ENCODE results near the gene CALCR. TPM values are rescaled to one million over a fixed set of nuclear protein-coding genes. Genes with fewer than 3 reads are reported as not detected.
A peak's percentile ranks its signal among the peaks of the same experiment; 100 is the strongest.

CALCR gene
- total RNA-seq, 1 experiment from 2014 or later: not detected

DNA sequence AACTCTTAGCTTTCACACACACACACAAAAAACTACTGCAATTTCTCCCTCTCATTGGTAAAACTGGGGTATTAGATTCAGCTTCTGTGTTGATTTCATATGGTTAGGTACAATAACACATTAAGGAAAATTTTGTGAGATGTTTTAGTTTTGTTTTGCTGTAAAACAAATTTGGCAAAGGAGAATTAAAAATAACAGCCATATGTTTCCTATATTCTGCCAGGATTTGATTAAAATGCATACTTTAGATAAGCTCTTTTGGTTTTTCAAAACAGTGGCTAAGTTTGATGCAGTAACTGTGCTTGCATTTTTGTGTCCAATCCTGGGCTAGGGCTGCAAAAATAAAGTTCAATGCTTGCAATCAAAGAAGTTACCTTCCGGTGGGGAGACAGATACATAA is 126.3 kb downstream of the CALCR start:
- no peak for DNase-seq (ENCODE audit: low read depth)

DNA sequence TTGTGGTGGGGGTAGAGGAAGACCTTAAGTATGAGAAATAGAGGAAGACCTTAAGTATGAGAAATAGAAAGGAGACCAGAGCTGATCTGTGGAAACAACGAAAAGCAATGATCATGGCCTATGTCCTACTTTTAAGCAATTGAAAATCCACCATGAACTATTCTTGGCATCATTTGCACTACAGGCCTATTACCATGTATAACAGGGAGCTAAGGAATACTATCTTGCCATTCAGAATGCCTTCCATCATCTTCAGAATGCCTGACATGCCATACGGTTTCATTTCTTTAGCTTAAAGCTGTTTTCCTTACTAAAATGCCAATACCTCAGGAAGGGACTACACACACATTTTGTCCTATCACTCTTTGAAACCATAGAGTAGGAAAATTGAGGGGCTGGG is 127.0 kb downstream of the CALCR start:
- no peak for DNase-seq (ENCODE audit: low read depth)

DNA sequence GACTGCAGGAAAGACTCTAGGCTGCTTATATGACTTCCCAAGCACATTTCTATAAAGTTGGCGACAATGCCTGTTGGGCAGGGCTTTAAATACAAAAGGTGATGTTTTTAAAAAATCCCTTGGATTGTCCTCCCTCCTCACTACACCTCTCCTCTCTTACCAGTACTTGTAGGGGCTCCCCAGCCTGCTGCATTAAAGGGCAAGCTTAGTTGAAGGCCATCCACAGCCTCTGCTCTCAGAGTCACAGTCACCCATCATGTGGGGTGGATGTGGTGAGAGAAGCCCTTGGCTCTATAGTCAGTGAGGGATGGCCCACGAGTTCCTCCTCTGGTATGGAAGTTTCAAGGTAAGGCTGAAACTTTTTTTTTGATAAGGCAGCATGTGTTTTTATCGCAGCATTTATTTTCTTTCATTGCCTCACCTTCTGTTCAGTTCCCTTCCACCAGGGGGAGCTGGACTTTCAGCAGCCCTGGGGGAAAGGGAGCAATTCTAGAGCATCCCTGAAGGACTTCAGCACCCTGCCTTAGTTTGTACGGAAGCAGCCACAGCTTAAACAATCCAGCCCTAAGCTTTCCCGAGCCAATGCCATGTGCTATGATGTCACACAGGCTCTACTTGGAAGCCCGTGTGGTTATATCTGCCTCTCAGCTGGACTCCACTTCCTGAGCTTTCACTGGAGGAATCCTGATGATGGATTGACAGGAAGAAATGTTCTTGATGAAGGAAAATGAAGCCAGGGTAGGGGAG is 131.9 kb downstream of the CALCR start:
- DNase-seq (ENCODE audit: low read depth): peak; percentile 51

DNA sequence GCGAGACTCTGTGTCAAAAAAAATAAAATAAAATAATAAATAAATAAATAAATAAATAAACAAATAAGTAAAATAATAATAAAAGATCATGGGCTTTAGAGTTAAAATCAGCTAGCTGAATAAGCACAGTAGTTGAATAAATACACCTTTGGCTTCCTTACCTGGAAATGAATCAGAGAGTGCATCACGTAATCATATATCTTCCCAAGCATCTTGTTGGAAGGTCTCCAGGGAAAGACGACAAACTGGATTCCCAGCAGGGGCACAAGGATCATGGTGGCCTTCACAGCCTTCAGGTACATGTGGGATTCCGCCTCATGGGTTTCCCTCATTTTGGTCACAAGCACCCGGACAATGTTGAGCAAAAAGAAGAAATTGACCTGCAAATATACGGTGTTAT is 138.7 kb downstream of the CALCR start:
- no peak for DNase-seq (ENCODE audit: low read depth)

DNA sequence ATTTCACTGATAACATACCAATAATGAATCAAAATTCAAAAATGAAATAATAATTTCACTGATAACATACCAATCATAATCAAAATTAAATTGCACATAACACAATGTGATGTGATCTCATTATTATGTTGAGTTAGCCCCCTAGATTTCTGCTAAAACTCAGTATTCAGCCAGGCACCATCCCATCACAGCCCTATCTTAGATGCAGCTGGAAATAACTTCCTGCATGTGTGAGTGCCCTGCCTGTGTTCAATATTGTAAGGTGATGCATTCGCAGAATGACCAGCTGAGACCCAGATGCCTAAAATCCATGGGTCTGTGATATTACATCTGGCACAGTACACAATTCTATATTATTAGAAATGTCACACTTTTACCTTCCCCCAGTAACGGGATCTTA is 142.4 kb downstream of the CALCR start:
- no peak for DNase-seq (ENCODE audit: low read depth)

DNA sequence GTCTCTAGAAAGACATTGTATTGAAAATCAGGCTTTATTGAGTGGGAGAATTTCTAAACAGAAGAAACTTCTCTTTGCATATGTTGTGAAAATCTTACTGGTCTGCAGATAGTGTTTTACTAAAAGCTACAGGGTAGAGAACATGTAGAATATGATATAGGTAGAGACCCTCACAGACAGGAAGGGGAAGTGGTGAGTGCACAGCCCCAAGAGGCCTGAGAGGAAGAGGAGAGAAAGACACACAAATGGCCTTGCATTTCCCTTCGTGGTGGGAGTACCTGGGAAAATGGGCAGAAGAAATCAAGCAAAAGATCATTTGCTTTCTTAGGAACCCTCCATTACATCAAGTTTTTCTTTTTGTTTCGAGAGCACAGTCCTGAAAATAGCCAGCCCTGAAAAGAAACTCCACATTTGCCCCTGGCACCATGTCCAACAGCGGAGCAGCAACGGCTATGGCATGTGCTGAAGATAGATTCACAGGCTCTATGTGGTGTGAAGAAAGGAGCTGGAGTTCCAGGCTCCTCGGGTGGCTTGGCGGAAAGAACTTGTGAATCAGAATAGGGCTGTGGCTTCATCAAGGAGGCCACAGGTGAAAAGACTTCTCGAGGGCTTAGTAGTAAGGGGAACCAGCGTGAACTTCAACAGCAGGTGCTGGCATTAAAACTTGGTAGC is 143.5 kb downstream of the CALCR start:
- no peak for DNase-seq (ENCODE audit: low read depth)

DNA sequence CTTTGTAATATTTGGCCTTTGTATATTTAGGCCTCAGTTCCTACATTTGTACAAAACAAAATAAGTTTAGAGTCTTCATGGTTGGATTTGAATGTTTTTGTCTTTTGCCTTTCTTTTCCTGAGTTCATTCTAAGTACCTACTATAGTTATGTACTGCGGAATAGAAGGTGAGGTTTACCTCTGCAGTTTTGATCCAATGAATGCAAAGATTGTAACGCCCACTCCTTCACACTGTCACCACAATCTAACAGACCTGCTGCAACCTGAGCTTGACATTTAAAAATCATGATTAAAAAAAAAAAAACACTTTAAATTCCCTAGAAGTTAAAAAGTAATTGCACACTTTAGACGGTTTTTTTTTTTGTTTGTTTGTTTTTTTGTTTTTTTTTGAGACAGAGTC is 145.0 kb downstream of the CALCR start:
- no peak for DNase-seq (ENCODE audit: low read depth)

DNA sequence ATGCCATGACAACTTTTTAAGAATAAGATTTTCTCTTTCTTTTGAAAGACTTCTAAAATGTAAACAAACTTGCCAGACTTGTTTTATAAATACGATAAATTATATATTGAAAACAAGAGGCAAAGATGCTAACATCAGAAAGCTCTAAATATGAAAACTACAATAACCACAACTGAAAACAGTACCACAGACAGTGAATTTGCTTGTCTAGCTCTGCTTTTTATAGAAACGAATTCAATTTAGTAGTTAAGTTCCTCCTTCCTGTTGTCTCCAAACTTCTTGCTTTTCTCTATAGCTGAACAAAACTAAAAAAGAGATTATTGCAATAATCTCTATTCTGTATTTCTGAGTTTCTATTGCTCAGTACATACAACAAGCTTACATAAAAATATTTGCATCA is 147.4 kb downstream of the CALCR start:
- no peak for DNase-seq (ENCODE audit: low read depth)

DNA sequence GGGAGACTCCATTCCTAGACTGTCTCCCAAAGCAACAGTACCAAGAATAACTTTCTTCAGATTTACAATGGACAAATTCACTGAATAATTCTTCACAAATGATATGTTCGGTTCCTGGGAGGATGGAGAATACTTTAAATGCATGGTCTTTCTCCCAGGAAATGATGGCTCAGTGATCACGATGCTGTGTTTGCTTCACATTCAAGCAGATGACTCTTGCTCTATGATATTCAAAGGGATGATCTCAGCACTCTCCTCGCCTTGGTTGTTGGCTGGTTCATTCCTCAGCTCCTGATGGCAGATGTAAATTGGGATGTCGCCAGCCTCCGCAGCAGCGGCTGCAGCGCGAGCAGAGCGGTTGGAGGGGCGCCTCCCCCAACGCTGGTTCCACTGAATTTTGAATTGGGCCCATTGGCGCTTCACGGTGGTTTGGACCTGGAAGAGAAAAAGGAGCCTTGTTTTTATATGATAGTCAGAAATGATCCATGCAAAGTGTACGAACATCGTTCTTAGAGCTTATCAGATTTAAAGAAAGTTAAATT is 148.3 kb downstream of the CALCR start:
- no peak for DNase-seq (ENCODE audit: low read depth)

DNA sequence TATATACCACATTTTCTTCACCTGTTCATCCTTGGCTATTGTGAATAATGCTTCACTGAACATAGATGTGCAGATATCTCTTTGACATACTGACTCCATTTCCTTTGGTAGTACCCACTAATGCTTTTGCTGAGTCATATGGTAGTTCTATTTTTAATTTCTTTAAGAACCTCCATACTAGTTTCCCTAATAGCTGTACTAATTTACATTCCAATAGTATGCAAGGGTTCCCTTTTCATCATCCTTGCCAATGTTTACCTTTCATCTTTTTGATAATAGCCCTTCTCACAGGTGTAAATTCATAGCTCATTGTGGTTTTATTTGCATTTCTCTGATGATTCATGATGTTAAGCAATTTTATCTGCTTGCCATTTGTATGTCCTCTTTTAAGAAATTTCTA is 159.9 kb downstream of the CALCR start:
- no peak for DNase-seq (ENCODE audit: low read depth)

DNA sequence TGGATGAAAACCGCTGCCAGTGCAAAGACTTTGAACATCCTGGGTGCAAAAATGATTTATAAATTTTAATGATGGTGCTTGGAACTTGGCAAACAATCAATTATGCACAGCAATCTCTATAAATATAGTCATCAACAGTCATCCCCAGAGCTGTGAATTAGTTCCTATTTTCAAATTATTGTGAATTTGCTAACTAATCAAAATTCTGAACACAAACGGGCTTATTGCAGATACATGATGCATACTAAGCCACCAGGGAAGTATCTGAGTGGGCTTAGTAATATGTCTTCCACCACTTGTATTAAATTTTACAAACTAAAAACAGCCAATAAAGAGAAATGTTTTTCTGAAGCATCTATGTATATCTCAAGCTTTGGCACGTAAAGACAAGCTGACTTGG is 165.2 kb downstream of the CALCR start:
- DNase-seq (ENCODE audit: low read depth): no peak

DNA sequence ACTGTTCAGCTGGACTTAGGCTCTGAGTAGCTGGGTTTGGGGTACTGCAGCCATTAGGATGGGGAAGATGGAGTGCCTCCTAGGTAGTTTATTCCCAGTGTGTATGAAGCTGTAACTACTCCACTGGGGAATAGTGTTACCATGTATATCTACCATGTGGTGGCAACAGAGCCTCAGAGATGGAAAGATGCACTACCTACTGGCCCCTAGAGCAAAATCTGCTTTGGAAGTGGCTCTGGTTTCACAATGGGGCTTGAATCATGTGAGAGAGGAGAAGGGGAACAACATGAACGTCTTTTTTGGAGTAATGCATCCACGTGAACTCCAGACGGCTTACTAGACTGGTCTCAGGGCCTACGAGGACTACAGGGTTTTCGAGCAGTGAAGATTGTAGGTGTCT is 167.3 kb downstream of the CALCR start:
- no peak for DNase-seq (ENCODE audit: low read depth)

DNA sequence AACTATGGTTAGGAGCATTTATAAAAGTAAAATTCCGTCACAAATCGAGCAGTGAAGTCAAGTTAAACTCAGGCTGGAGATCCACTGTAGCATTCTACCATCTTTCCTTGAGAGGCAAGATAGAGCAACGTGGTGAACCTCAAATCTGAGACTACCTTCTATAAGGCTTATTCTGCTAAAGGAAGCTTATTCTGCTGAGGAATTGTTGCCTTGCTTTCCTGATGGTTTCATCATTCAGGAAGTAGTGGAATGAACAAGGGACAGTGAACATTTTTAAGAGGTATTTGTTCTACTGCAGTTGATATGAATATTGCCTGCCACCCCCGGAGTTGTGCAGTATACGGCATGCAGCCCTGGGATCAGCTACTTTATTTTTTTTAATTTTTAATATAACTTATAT is 171.6 kb downstream of the CALCR start:
- DNase-seq (ENCODE audit: low read depth): no peak

DNA sequence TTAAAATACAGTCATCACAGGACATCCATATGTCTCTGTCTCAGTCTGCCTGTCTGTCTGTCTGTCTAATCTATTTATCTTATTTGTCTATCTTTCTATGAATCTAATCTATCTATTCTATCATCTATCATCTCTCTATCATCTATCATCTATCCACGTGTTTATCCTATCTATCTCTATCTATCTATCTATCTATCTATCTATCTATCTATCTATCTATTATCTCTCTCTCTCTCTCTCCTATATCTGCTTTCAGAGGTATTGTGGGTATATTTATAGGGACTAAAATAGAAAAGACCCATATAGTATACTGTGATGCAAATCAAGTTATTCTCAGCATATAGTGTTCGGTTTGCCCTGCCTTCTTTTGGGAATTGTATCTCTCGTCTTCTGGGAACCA is 174.9 kb downstream of the CALCR start:
- DNase-seq (ENCODE audit: low read depth): no peak

DNA sequence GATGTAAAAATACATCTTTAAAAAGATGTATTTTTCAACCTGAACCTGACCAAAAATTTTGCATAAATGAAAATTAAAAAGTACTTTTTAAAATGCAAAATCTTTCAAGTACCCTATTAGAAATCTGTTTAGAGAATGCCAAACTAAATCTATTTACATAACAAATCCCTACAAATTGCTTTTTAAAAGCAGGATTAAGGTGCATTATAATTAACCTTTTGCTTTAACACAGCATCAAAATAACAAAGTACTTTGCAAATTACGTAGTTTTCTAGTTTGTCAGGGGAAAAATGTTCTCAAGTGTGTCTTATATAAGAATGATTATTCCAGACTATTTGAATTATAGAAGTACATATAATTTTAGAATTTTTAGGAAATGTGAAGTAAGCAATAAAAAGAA is 181.5 kb downstream of the CALCR start:
- no peak for DNase-seq (ENCODE audit: low read depth)

DNA sequence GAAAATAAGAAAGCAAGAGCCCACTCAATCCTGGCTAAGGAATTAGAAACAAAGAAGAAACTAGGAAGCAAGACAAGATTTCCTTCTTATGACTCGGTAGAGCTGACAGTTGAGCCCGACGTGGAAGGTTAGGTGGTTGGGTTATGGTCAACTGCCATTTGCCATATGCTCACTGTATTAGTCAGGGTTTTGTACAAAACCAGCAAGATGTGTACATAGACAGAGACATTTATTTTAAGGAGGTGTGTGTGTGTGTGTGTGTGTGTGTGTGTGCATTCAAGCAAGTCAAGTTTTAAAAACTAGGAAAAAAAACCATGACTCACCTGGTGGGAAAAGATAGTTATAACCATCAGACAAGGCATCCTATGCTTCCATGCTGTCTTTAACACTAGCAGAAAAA is 183.9 kb downstream of the CALCR start:
- no peak for DNase-seq (ENCODE audit: low read depth)

DNA sequence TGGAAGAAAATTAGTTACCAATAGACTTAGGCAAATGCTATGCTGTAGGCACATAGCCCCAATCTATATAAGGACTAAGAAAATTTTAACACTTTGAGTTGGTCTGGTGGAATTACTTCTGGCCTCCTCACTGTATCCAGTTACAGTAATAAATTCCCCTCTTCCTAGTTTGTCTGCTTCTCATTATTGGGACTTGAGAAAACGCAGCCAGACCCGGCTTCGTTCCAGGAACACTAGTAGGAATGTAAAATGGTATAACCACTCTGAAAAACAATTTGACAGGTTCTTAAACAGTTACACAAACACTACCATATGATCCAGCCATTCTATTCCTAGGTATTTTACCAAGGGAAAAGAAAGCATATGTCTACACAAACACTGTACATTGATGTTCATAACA is 192.2 kb downstream of the CALCR start:
- no peak for DNase-seq (ENCODE audit: low read depth)

DNA sequence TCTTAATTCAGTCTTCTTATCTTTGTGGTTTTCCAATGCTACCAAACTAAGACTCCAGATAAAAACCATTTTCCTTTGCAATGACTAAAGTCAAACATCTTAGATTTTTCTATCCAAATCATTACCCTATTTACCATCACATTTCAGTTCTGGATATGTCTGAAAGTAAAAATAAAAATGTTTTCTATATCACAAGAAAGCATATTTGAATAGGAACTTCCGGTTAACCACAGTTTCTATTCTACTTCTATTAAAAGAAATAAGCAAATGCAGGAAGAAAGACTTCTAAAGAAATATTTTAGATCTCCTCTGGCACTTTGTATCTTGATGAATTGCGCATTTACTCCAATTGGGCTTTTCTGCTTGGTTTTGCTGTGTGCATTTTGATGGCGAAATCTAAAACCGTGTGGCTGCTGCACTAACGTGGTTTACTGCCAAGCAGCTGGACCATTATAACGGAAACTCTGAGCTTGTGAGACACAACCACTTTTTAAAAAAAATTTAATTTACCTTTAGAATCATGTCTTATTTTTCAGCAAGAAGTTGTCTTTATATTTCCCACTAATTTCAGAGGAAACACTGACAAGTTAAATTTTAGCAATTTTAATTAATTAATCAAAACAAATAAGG is 196.3 kb downstream of the CALCR start:
- peak; percentile 19 for DNase-seq (ENCODE audit: low read depth)

DNA sequence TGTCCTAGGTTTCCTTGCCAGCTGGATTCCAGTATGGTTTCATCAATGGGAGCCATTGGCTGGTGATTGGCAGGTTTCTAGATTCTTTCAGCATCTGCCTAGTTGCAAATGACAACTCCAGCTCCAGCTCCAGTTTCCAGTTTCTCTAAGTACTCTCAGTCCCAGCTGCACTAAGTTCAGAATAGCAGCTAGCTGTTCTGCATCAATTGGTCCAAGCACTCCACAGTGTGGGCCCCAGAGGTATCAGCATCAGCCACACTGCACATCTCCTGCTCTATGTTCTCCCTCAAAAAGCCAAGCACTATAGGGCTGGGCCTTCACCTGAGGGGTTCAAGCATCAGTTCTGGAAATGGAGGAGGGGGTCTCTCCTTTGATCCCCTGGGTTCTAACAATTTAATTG is 198.9 kb downstream of the CALCR start:
- no peak for DNase-seq (ENCODE audit: low read depth)
